Stimulated activated CD8-positive, alpha-beta memory T cell treated with anti-CD3 and anti-CD28 coated beads, Interleukin-15, amount 100 ng/mL, for 1 hour (primary cell): ENCODE data around the gene SLC28A1.
"Not testable (repeated sequence)": the region's sequence is repeated elsewhere in the genome, so short reads cannot be mapped to it uniquely, and the experiment has no call there.

Source experiments
- DNase-seq: peaks from one replicate; pipeline ENCODE4 v3.0.0-alpha.2; 2020; ENCODE audit warnings: low read depth

SLC28A1 gene

GRCh38 chr15:84883916-84884781, at the start of gene SLC28A1:
TSS of gene SLC28A1 (plus strand) at chr15:84884662. CDS start at chr15:84887761, 3,099 bp downstream.
- no peak for DNase-seq

- no peak for DNase-seq
These were observed 49.5 kb upstream of the SLC28A1 start for GRCh38 chr15:84834969-84835368.

DNA sequence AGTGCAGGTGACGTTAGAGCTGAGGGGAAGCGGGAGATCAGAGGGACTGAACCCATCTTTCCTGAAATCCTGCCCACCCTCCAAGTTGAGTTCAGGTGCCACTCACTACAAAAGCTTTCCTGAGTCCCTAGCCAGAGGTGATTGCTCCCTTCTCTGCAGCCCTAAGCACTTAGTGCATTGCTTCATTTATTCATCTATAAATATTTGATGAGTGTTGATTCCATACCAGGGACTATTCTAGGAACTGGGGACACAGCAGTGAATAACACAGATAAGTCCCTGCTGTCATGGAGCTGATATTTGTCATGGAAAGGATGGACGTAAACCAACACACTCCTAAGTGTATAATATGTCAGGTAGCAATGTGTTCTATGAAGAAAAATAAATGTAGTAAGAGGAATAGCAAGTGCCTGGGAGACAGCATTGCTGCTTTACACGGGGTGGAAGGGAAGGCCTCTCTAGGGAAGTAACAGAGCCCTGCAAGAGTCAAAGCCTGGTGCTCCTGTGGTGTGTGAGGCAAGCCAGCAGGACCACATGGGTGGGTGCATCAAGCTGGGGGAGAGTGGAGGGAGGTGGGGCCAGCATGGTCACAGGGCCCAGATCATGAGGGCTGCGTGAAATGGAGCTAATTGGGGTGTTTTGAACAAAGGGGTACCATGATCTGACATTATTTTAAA, 48.7 kb upstream of the SLC28A1 start:
- no peak for DNase-seq

- no peak for DNase-seq
These were observed 47.6 kb upstream of the SLC28A1 start for GRCh38 chr15:84836844-84837243.

- no peak for DNase-seq
These were observed 44.7 kb upstream of the SLC28A1 start for GRCh38 chr15:84839714-84840113.

- DNase-seq: no peak
These were observed 44.2 kb upstream of the SLC28A1 start for GRCh38 chr15:84840255-84840654.

- DNase-seq: no peak
These were observed 43.6 kb upstream of the SLC28A1 start for GRCh38 chr15:84840741-84841429.

GRCh38 chr15:84842781-84843180, 41.7 kb upstream of the SLC28A1 start:
- DNase-seq: no peak

GRCh38 chr15:84844964-84845363, 39.5 kb upstream of the SLC28A1 start:
- DNase-seq: no peak

DNA sequence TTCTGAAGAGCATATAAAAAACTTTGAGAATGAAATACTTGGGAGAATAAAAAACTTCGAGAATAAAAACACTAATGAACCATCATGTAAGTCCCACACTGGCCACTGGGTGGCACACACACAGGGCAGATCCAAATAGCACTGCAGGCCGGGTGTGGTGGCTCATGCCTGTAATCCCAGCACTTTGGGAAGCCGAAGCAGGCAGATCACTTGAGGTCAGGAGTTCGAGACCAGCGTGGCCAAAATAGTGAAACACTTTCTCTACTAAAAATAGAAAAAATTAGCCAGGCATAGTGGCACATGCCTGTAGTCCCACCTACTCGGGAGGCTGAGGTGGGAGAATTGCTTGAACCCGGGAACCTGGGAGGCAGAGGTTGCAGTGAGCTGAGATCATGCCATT, 38.8 kb upstream of the SLC28A1 start:
- not testable (repeated sequence) for DNase-seq

DNA sequence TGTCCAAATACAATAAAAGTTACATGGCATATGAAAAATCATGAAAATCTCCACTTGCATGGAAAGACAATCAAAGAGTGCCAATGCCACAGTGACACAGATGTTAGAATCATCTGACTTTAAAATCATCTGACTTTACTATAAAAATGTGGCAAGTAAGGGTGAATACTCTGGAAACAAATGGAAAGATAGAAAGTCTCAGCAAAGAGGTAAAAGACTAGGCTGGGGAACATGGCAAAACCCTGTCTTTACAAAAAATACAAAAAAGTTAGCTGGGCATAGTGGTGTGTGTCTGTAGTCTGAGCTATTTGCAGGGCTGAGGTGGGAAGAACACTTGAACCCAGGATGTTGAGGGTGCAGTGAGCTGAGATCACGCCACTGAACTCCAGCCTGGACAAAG, 38.2 kb upstream of the SLC28A1 start:
- no peak for DNase-seq

- DNase-seq: no peak
These were observed 37.1 kb upstream of the SLC28A1 start for GRCh38 chr15:84847382-84847781.

DNA sequence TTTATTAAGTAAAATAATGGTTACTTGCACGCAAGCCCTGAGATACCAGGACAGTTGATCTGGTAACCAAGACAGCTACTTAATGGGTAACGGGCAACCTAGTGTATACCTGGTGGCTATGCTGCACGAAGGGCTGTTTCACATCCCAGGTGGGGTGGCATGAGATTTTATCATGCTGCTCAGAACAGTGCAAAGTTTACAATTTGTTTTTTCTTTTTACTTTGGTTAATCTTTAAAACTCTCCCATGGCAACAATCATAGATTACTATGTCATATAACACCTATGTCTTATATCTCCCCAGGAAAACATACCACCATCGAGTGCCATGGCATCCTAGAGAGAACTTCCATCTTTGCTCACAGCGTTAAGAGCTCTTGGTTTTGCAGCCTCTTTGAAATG, 32.2 kb upstream of the SLC28A1 start:
- no peak for DNase-seq

DNA sequence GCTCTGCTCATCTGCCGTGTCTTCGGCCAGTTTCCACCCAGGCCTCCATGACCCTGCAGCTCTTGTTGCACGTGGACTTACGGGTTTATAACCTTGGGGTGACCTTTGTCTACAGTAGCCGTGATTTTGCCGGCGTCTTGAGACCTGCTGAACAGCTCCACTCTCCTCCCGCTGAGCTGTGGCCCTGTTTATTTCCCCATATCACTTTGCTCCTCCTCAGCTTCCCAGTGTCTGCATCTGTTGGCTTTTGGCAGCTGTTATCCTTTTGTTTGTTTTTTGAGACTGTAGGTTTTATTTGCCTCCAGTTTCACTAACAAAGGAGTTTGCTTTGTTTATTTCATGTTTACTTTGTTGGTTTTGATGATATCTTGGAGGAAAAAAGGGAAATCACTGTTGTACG, 29.3 kb upstream of the SLC28A1 start:
- no peak for DNase-seq

DNA sequence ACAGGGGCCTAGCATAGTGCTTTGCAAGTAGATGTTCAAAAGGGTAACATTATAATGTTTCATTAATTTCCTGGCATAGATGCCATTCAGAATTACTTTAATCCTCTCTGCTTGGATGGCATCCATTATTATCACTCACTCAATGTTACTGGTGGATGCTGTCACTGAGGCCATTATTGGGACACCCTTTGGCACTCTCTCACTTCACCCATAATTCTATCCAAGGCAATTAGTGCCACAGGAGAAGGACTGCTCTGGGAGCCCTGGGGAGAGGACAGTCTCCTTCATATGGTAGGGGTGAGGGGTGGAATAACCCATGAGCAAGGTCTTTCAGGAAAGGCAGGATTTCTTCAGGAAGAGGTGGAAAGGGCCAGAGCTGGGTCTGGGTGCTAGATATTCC, 28.7 kb upstream of the SLC28A1 start:
- DNase-seq: no peak

GRCh38 chr15:84856731-84857417, 27.6 kb upstream of the SLC28A1 start:
- no peak for DNase-seq

DNA sequence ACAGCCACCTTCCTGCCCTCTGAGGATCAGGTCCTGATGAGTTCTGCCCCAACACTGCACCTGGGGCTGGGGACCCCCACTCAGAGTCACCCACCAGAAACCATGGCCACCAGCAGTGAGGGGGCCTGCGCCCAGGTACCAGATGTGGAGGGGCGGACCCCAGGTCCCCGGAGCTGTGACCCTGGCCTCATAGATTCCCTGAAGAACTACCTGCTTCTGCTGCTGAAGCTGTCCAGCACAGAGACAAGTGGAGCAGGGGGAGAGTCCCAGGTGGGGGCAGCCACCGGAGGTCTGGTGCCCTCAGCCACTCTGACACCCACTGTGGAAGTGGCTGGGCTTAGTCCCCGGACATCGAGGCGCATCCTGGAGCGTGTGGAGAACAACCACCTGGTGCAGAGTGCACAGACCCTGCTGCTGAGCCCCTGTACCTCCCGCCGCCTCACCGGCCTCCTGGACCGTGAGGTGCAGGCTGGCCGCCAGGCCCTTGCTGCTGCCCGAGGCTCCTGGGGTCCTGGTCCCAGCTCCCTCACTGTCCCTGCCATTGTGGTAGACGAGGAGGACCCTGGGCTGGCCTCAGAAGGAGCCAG, 27.0 kb upstream of the SLC28A1 start:
- DNase-seq: no peak

GRCh38 chr15:84858231-84858630, 26.2 kb upstream of the SLC28A1 start:
- DNase-seq: no peak

DNA sequence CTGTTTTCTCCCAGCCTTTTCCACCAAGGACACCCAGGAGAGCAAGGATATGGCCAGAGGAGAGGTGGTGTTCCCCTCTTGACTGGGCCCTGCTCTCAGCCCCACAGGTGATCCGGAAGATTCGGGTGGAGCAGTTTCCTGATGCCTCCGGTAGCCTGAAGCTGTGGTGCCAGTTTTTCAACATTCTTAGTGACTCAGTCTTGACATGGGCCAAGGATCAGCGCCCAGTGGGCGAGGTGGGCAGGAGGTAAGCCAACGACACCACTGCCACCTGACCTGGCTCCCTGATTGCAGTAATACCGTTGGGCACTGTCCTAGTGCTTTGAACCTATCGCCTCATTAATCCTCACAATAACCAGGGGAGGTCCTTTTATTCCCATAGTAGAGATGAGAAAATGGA, 25.3 kb upstream of the SLC28A1 start:
- DNase-seq: no peak

GRCh38 chr15:84859651-84860050, 24.8 kb upstream of the SLC28A1 start:
- DNase-seq: no peak

GRCh38 chr15:84861781-84862180, 22.7 kb upstream of the SLC28A1 start:
- no peak for DNase-seq
